Hepatocyte (in vitro differentiated cells): Measurements from ENCODE around the gene GTSE1. TPM values are rescaled to one million over a fixed set of nuclear protein-coding genes. Genes with fewer than 3 reads are reported as not detected.

Experiments
- DNase-seq: peaks from one replicate; pipeline ENCODE4 v3.0.0-alpha.2; 2016; ENCODE audit warnings: low spot score
- H2AFZ ChIP-seq: fragments of 200-600 bp; sonication (generic); 2 replicates; pipeline ENCODE4 v1.6.0; 2016; ENCODE audit warnings: antibody characterized with exemption, mild to moderate bottlenecking
- H3K27ac ChIP-seq: fragments of 200-600 bp; sonication (generic); 2 replicates; pipeline ENCODE4 v1.5.1; 2016; ENCODE audit warnings: mild to moderate bottlenecking
- H3K27me3 ChIP-seq: fragments of 200-600 bp; sonication (generic); 2 replicates; pipeline ENCODE4 v1.6.1; 2016
- H3K36me3 ChIP-seq: fragments of 200-600 bp; sonication (generic); replicated peaks from 2 replicates; pipeline ENCODE4 v1.5.1; 2016; ENCODE audit warnings: low read depth; ENCODE audit not compliant: insufficient read depth
- H3K4me1 ChIP-seq: fragments of 200-600 bp; sonication (generic); 2 replicates; pipeline ENCODE4 v1.5.1; 2016; ENCODE audit warnings: mild to moderate bottlenecking, moderate library complexity; ENCODE audit not compliant: insufficient read depth
- H3K4me2 ChIP-seq: fragments of 200-600 bp; sonication (generic); 2 replicates; pipeline ENCODE4 v1.6.0; 2016
- H3K4me3 ChIP-seq: fragments of 200-600 bp; sonication (generic); 2 replicates; pipeline ENCODE4 v1.5.1; 2016; ENCODE audit warnings: mild to moderate bottlenecking
- H3K79me2 ChIP-seq: fragments of 200-600 bp; sonication (generic); 2 replicates; pipeline ENCODE4 v1.6.0; 2017; ENCODE audit warnings: mild to moderate bottlenecking
- H3K9me2 ChIP-seq: fragments of 200-600 bp; sonication (generic); replicated peaks from 2 replicates; pipeline ENCODE4 v1.6.0; 2017; ENCODE audit warnings: mild to moderate bottlenecking; ENCODE audit not compliant: insufficient read depth
- H3K9me3 ChIP-seq: fragments of 200-600 bp; sonication (generic); 2 replicates; pipeline ENCODE4 v1.5.1; 2016; ENCODE audit warnings: low read depth, mild to moderate bottlenecking
- H4K20me1 ChIP-seq: fragments of 200-600 bp; sonication (generic); 2 replicates; pipeline ENCODE4 v1.6.0; 2016; ENCODE audit warnings: mild to moderate bottlenecking; ENCODE audit not compliant: insufficient read depth, poor library complexity, severe bottlenecking
- CTCF ChIP-seq: fragments of 200-600 bp; sonication (generic); IDR thresholded peaks from 2 replicates; pipeline ENCODE4 v1.5.1; 2016; ENCODE audit warnings: antibody characterized with exemption, mild to moderate bottlenecking; ENCODE audit not compliant: poor library complexity
- EZH2 ChIP-seq: fragments of 200-600 bp; sonication (generic); IDR thresholded peaks from 2 replicates; pipeline ENCODE4 v1.6.1; 2016; ENCODE audit warnings: antibody characterized with exemption, mild to moderate bottlenecking, borderline replicate concordance
- EZH2phosphoT487 ChIP-seq: fragments of 200-600 bp; sonication (generic); IDR thresholded peaks from one replicate; pipeline ENCODE4 v1.6.1; 2018; ENCODE audit warnings: antibody characterized with exemption, mild to moderate bottlenecking, low read depth, moderate library complexity; ENCODE audit not compliant: unreplicated experiment, severe bottlenecking
- WGBS: methylation state at CpG from one replicate; pipeline ENCODE4 v1.1.6; 2016; ENCODE audit warnings: low lambda C conversion rate; ENCODE audit errors: missing lambda C conversion rate; 5-methylcytosine and 5-hydroxymethylcytosine counted together
- polyA plus RNA-seq: library from polyadenylated mRNA; unstranded; fragments of >200 nt; fragmentation: Nextera tagmentation; extraction: Ambion mirVana; gene quantifications from 2 replicates; pipeline ENCODE4 v1.2.1, GENCODE V29; 2016
- total RNA-seq: library from RNA; depleted of rRNA; stranded (reverse); fragments of >200 nt; gene quantifications from 2 replicates; pipeline ENCODE4 v1.2.3, GENCODE V29; 2014

Gene GTSE1
- total and polyA plus RNA-seq, 2 experiments from 2014 or later, result 4.1 to 4.4 TPM

- Histone ChIP-seq H3K36me3 (no peaks in the 10 kb centered on the region), H3K4me3 (peak overlapping the region; percentile 88), H3K27me3 (no peaks in the 10 kb centered on the region), H3K9me3 (no peaks in the 10 kb centered on the region), H3K4me1 (peaks cover 6% of the 10 kb centered on the region), H3K27ac (peak overlapping the region; percentile 88), H3K9me2 (no peaks in the 10 kb centered on the region), H2AFZ (peak overlapping the region; percentile 98), H3K4me2 (peak overlapping the region; percentile 99), H3K79me2 (peaks cover 6% of the 10 kb centered on the region), H4K20me1 (no peaks in the 10 kb centered on the region)
- 74% methylated on average over 25 of the region's 25 CpGs for WGBS
- no peak for TF ChIP-seq EZH2phosphoT487
- no peak for TF ChIP-seq EZH2
- no peak for TF ChIP-seq CTCF
- DNase-seq, result no peak
These were observed 45.9 kb upstream of the GTSE1 start for GRCh38 chr22:46250783-46251125.

GRCh38 chr22:46251266-46251665, 45.4 kb upstream of the GTSE1 start:
- Histone ChIP-seq H3K4me2 (peak overlapping the region; percentile 99), H3K4me1 (peaks cover 6% of the 10 kb centered on the region), H3K79me2 (peaks cover 6% of the 10 kb centered on the region), H3K4me3 (no peak overlapping the region), H3K36me3 (no peaks in the 10 kb centered on the region), H3K27me3 (no peaks in the 10 kb centered on the region), H4K20me1 (no peaks in the 10 kb centered on the region), H3K27ac (no peak overlapping the region), H3K9me3 (no peaks in the 10 kb centered on the region), H3K9me2 (no peaks in the 10 kb centered on the region), H2AFZ (no peak overlapping the region)
- no peak for DNase-seq
- TF ChIP-seq EZH2phosphoT487 (no peak), CTCF (no peak), EZH2 (no peak)
- WGBS, result 88% methylated on average over 7 of the region's 7 CpGs

GRCh38 chr22:46251816-46252380, 44.8 kb upstream of the GTSE1 start:
- H3K9me2 ChIP-seq, result no peaks in the 10 kb centered on the region
- 98% methylated on average over 9 of the region's 9 CpGs for WGBS
- H3K79me2 ChIP-seq, result peaks cover 6% of the 10 kb centered on the region
- H3K27ac ChIP-seq, result no peak overlapping the region
- H3K9me3 ChIP-seq, result no peaks in the 10 kb centered on the region
- H3K4me1 ChIP-seq, result peaks cover 6% of the 10 kb centered on the region
- no peak overlapping the region for H3K4me2 ChIP-seq
- TF ChIP-seq EZH2 (no peak), EZH2phosphoT487 (no peak), CTCF (no peak)
- H2AFZ ChIP-seq, result no peak overlapping the region
- DNase-seq, result no peak
- no peaks in the 10 kb centered on the region for H3K27me3 ChIP-seq
- H3K36me3 ChIP-seq, result no peaks in the 10 kb centered on the region
- H4K20me1 ChIP-seq, result no peaks in the 10 kb centered on the region
- no peak overlapping the region for H3K4me3 ChIP-seq
